Neural crest cell (in vitro differentiated cells): Measurements from ENCODE around the gene STK25. TPM values are rescaled to one million over a fixed set of nuclear protein-coding genes. Genes with fewer than 3 reads are reported as not detected.

ENCODE experiments used
- DNase-seq: peaks from one replicate; pipeline ENCODE4 v3.0.0; 2021; ENCODE audit warnings: low read depth, mixed read lengths, low spot score
- H3K27ac Mint-ChIP-seq: one replicate; pipeline ENCODE4 v1.8.0; 2021; ENCODE audit warnings: mild to moderate bottlenecking, mixed read lengths; ENCODE audit not compliant: unreplicated experiment
- H3K27me3 Mint-ChIP-seq: 2 replicates; pipeline ENCODE4 v1.8.0; 2021; ENCODE audit warnings: low read depth, mild to moderate bottlenecking, mixed read lengths
- H3K36me3 Mint-ChIP-seq: 2 replicates; pipeline ENCODE4 v1.8.0; 2021; ENCODE audit warnings: low read depth, mild to moderate bottlenecking, mixed read lengths
- H3K4me1 Mint-ChIP-seq: 2 replicates; pipeline ENCODE4 v1.8.0; 2021; ENCODE audit warnings: mixed read lengths
- H3K4me3 Mint-ChIP-seq: one replicate; pipeline ENCODE4 v1.8.0; 2021; ENCODE audit warnings: mild to moderate bottlenecking, mixed read lengths
- H3K9me3 Mint-ChIP-seq: 2 replicates; pipeline ENCODE4 v1.8.0; 2021; ENCODE audit warnings: mixed read lengths
- CTCF ChIP-seq: fragments of 200-600 bp; sonication (generic); conservative IDR thresholded peaks from 2 replicates; pipeline ENCODE4 v1.5.0; 2021; ENCODE audit warnings: antibody characterized with exemption, mild to moderate bottlenecking
- total RNA-seq: library from RNA; stranded (reverse); gene quantifications from 2 replicates; pipeline ENCODE4 v1.2.1, GENCODE V29; 2021

STK25 gene
- total RNA-seq, 1 donor from 2014 or later = 223 TPM

GRCh38 chr2:241541564-241542277, 33.3 kb upstream of the STK25 start:
- no peaks in the 10 kb centered on the region for H3K36me3 Mint-ChIP-seq
- no peak overlapping the region for H3K4me3 Mint-ChIP-seq
- H3K9me3 Mint-ChIP-seq = no peaks in the 10 kb centered on the region
- no peak for TF ChIP-seq CTCF
- H3K4me1 Mint-ChIP-seq = peaks cover 15% of the 10 kb centered on the region
- peaks cover 42% of the 10 kb centered on the region for H3K27me3 Mint-ChIP-seq
- H3K27ac Mint-ChIP-seq = no peak overlapping the region
- no peak for DNase-seq

GRCh38 chr2:241540771-241541561, 32.6 kb upstream of the STK25 start:
- Mint-ChIP-seq H3K27ac (no peak overlapping the region), H3K27me3 (peaks cover 42% of the 10 kb centered on the region), H3K4me3 (peak overlapping the region; percentile 33), H3K36me3 (no peaks in the 10 kb centered on the region), H3K9me3 (no peaks in the 10 kb centered on the region), H3K4me1 (peaks cover 16% of the 10 kb centered on the region)
- DNase-seq = peak; percentile 40
- no peak for TF ChIP-seq CTCF

GRCh38 chr2:241540401-241540770, 32.0 kb upstream of the STK25 start:
- H3K4me1 Mint-ChIP-seq = peaks cover 19% of the 10 kb centered on the region
- no peak overlapping the region for H3K27ac Mint-ChIP-seq
- H3K9me3 Mint-ChIP-seq = no peaks in the 10 kb centered on the region
- H3K27me3 Mint-ChIP-seq = peaks cover 42% of the 10 kb centered on the region
- H3K36me3 Mint-ChIP-seq = no peaks in the 10 kb centered on the region
- no peak for DNase-seq
- no peak for TF ChIP-seq CTCF
- peak overlapping the region; percentile 33 for H3K4me3 Mint-ChIP-seq

- Mint-ChIP-seq H3K4me1 (peaks cover 24% of the 10 kb centered on the region), H3K9me3 (no peaks in the 10 kb centered on the region), H3K27me3 (peaks cover 42% of the 10 kb centered on the region), H3K4me3 (no peak overlapping the region), H3K27ac (no peak overlapping the region), H3K36me3 (no peaks in the 10 kb centered on the region)
- no peak for DNase-seq
- TF ChIP-seq CTCF = no peak
Observed at GRCh38 chr2:241539616-241540374, 31.4 kb upstream of the STK25 start.

- no peak for TF ChIP-seq CTCF
- Mint-ChIP-seq H3K27me3 (peaks cover 42% of the 10 kb centered on the region), H3K9me3 (no peaks in the 10 kb centered on the region), H3K27ac (no peak overlapping the region), H3K4me1 (peaks cover 30% of the 10 kb centered on the region), H3K4me3 (no peak overlapping the region), H3K36me3 (no peaks in the 10 kb centered on the region)
- no peak for DNase-seq
Observed at GRCh38 chr2:241538838-241539615, 30.6 kb upstream of the STK25 start.
